Keratinocyte (primary cell): Measurements from ENCODE around the gene KCNC1. TPM values are rescaled to one million over a fixed set of nuclear protein-coding genes. Genes with fewer than 3 reads are reported as not detected.

ENCODE experiments used
- DNase-seq: peaks from one replicate; pipeline ENCODE4 v3.0.0-alpha.2; 2011; ENCODE audit warnings: low read depth, missing footprints, low spot score
- FAIRE-seq: peaks from 2 replicates; lab custom pipeline; 2011; peaks lifted over from hg19 to GRCh38; lab: Jason Lieb, UNC
- H2AFZ ChIP-seq: 2 replicates; pipeline ENCODE4 v1.6.0; 2012; ENCODE audit warnings: low read length, control low read depth, inconsistent platforms; ENCODE audit not compliant: control insufficient read depth
- H3K27ac ChIP-seq: 2 replicates; pipeline ENCODE4 v1.5.1; 2011; ENCODE audit warnings: low read length; ENCODE audit not compliant: control insufficient read depth, insufficient read depth
- H3K27me3 ChIP-seq: 3 replicates; pipeline ENCODE4 v1.6.0; 2011; ENCODE audit warnings: low read length; ENCODE audit not compliant: control insufficient read depth, insufficient read depth; ENCODE audit errors: extremely low read depth
- H3K36me3 ChIP-seq, 2 experiments: 2 replicates in 1 of 2; 3 replicates in 1 of 2; pipeline ENCODE4 v1.5.1; 2011; ENCODE audit warnings: low read length in 2 of 2, mild to moderate bottlenecking in 1 of 2; ENCODE audit not compliant: control insufficient read depth in 2 of 2, insufficient read depth in 2 of 2; ENCODE audit errors: extremely low read depth in 1 of 2
- H3K4me1 ChIP-seq: 3 replicates; pipeline ENCODE4 v1.5.1; 2011; ENCODE audit warnings: low read length; ENCODE audit not compliant: control insufficient read depth, insufficient read depth; ENCODE audit errors: extremely low read depth
- H3K4me2 ChIP-seq: 3 replicates; pipeline ENCODE4 v1.6.0; 2011; ENCODE audit warnings: low read depth, low read length; ENCODE audit not compliant: control insufficient read depth, insufficient read depth; ENCODE audit errors: extremely low read depth
- H3K4me3 ChIP-seq, 3 experiments: fragments of 200-600 bp in 1 of 3; sonication (generic) in 1 of 3; 2 replicates in 2 of 3; 3 replicates in 1 of 3; pipeline ENCODE4 v1.5.1; 2011 to 2016; ENCODE audit warnings: low read length in 3 of 3, mild to moderate bottlenecking in 3 of 3, control low read depth in 2 of 3, inconsistent platforms in 1 of 3, low read depth in 1 of 3, mixed read lengths in 1 of 3, mixed run types in 1 of 3, moderate library complexity in 1 of 3; ENCODE audit not compliant: control insufficient read depth in 2 of 3, insufficient read depth in 2 of 3; ENCODE audit errors: extremely low read depth in 1 of 3
- H3K79me2 ChIP-seq: 2 replicates; pipeline ENCODE4 v1.6.0; 2012; ENCODE audit warnings: low read length; ENCODE audit not compliant: control insufficient read depth, insufficient read depth
- H3K9ac ChIP-seq: 3 replicates; pipeline ENCODE4 v1.6.0; 2011; ENCODE audit warnings: low read length; ENCODE audit not compliant: control insufficient read depth, insufficient read depth; ENCODE audit errors: extremely low read depth
- H3K9me1 ChIP-seq: 3 replicates; pipeline ENCODE4 v1.6.0; 2011; ENCODE audit warnings: low read length; ENCODE audit not compliant: control insufficient read depth, insufficient read depth; ENCODE audit errors: extremely low read depth
- H3K9me3 ChIP-seq: 2 replicates; pipeline ENCODE4 v1.5.1; 2012; ENCODE audit warnings: low read depth, low read length; ENCODE audit not compliant: control insufficient read depth
- H4K20me1 ChIP-seq: 3 replicates; pipeline ENCODE4 v1.6.0; 2011; ENCODE audit warnings: low read length; ENCODE audit not compliant: control insufficient read depth, insufficient read depth; ENCODE audit errors: extremely low read depth
- CTCF ChIP-seq, 3 experiments: IDR thresholded peaks in 1 of 3; conservative IDR thresholded peaks in 1 of 3; optimal IDR thresholded peaks in 1 of 3; 2 replicates in 2 of 3; 3 replicates in 1 of 3; pipeline versions ENCODE3 to v1.5.1; 2011; ENCODE audit warnings: low read length in 3 of 3, mild to moderate bottlenecking in 3 of 3, moderate library complexity in 2 of 3, control low read depth in 1 of 3, inconsistent platforms in 1 of 3; ENCODE audit not compliant: insufficient read depth in 2 of 3; ENCODE audit errors: extremely low read depth in 1 of 3
- EZH2 ChIP-seq: IDR thresholded peaks from one replicate; pipeline ENCODE4 v1.6.1; 2012; ENCODE audit warnings: inconsistent platforms, mild to moderate bottlenecking, low read length, moderate library complexity
- dilution Hi-C: fragments of 300-500 bp; cut with MboI; formaldehyde crosslinking; loops from one replicate; pipeline ENCODE4 v1.7.0; 2020; ENCODE audit warnings: low sequenced_read_pairs; ENCODE audit not compliant: extremely low pct_ligation_motif_present
- polyA plus RNA-seq, 5 experiments: library from polyadenylated mRNA; depleted of rRNA in 3 of 5; stranded (reverse) in 3 of 5; stranded (forward) in 1 of 5; unstranded in 1 of 5; fragments of >200 nt; gene quantifications; 1 replicate in 1 of 5; 2 replicates in 3 of 5; 3 replicates in 1 of 5; pipeline versions ENCODE4 v1.2.1 to v1.2.3, GENCODE V29; 2011 to 2012; ENCODE audit warnings: missing spikeins in 2 of 5, low read depth in 1 of 5, low replicate concordance in 1 of 5

Gene KCNC1
- polyA plus RNA-seq, 1 donor (not counting 4 experiments of a cell fraction or from before 2014, with no cell fraction given), result not detected

- TF ChIP-seq EZH2, result no peak
- TF ChIP-seq CTCF (optimal IDR thresholded peaks at IDR 0.05 in 1 of 3, IDR thresholded peaks at IDR 0.05 in 1 of 3, conservative IDR thresholded peaks at IDR 0.05 in 1 of 3; ENCODE audit: extremely low read depth in 1 of 3, insufficient read depth in 2 of 3, low read length in 3 of 3), result no peak
- no peak for FAIRE-seq
- DNase-seq, result no peak
- no peaks in the 10 kb centered on the region for H3K36me3 ChIP-seq
- H3K9me1 ChIP-seq, result no peaks in the 10 kb centered on the region
- no peaks in the 10 kb centered on the region for H3K79me2 ChIP-seq
- no peak overlapping the region for H2AFZ ChIP-seq
- no peaks in the 10 kb centered on the region for H3K27me3 ChIP-seq
- no peak overlapping the region for H3K4me3 ChIP-seq
- H4K20me1 ChIP-seq, result no peaks in the 10 kb centered on the region
- no peak overlapping the region for H3K9ac ChIP-seq
- no peaks in the 10 kb centered on the region for H3K4me1 ChIP-seq
- dilution Hi-C loops, result no loop called here
- H3K9me3 ChIP-seq, result no peaks in the 10 kb centered on the region
- H3K27ac ChIP-seq, result no peak overlapping the region
- no peak overlapping the region for H3K4me2 ChIP-seq
Measured at GRCh38 chr11:17828311-17828751, 93.8 kb downstream of the KCNC1 start.

GRCh38 chr11:17831228-17831627 is 96.6 kb downstream of the KCNC1 start:
- no peak overlapping the region for H3K27ac ChIP-seq
- dilution Hi-C loops, result no loop called here
- no peak for FAIRE-seq
- no peak overlapping the region for H2AFZ ChIP-seq
- H3K9me1 ChIP-seq, result no peaks in the 10 kb centered on the region
- H3K4me1 ChIP-seq, result no peaks in the 10 kb centered on the region
- no peak for DNase-seq
- no peaks in the 10 kb centered on the region for H3K36me3 ChIP-seq
- H3K4me3 ChIP-seq, result no peak overlapping the region
- no peaks in the 10 kb centered on the region for H3K9me3 ChIP-seq
- H3K79me2 ChIP-seq, result no peaks in the 10 kb centered on the region
- no peaks in the 10 kb centered on the region for H4K20me1 ChIP-seq
- TF ChIP-seq CTCF (optimal IDR thresholded peaks at IDR 0.05 in 1 of 3, IDR thresholded peaks at IDR 0.05 in 1 of 3, conservative IDR thresholded peaks at IDR 0.05 in 1 of 3; ENCODE audit: extremely low read depth in 1 of 3, insufficient read depth in 2 of 3, low read length in 3 of 3) (no peak), EZH2 (no peak)
- H3K9ac ChIP-seq, result no peak overlapping the region
- no peaks in the 10 kb centered on the region for H3K27me3 ChIP-seq
- no peak overlapping the region for H3K4me2 ChIP-seq
